Measurements from ENCODE around the gene STXBP6.

GRCh38 chr14:25034803-25035681 is 14.9 kb downstream of the STXBP6 start:
- TF ChIP-seq TAF1 (IDR thresholded peaks at IDR 0.05; ENCODE audit: low read depth), result no peak
- no peak for TF ChIP-seq CREB1 (IDR thresholded peaks at IDR 0.05; ENCODE audit: low read depth)
- no peak for TF ChIP-seq MAX (IDR thresholded peaks at IDR 0.05)
- TF ChIP-seq RAD21 (IDR thresholded peaks at IDR 0.05; ENCODE audit: low read depth), result peak; percentile 34; the same call in 1 of the 2 replicates
- no peak; the same call in 1 of the 2 replicates for TF ChIP-seq TCF12 (IDR thresholded peaks at IDR 0.05; ENCODE audit: low read depth)
- peak; percentile 68; the same call in 1 of the 2 replicates for TF ChIP-seq EP300 (IDR thresholded peaks at IDR 0.05; ENCODE audit: borderline replicate concordance)

Measured in Ishikawa (cell line).